HL-60/S4 (cell line): ENCODE measurements around the gene RPS19.

Source experiments
- in situ Hi-C: fragments of 300-500 bp; cut with MboI; formaldehyde crosslinking; loops from 2 replicates; pipeline ENCODE4 v1.14.3; 2022; ENCODE audit warnings: low sequenced_read_pairs

Gene RPS19

DNA sequence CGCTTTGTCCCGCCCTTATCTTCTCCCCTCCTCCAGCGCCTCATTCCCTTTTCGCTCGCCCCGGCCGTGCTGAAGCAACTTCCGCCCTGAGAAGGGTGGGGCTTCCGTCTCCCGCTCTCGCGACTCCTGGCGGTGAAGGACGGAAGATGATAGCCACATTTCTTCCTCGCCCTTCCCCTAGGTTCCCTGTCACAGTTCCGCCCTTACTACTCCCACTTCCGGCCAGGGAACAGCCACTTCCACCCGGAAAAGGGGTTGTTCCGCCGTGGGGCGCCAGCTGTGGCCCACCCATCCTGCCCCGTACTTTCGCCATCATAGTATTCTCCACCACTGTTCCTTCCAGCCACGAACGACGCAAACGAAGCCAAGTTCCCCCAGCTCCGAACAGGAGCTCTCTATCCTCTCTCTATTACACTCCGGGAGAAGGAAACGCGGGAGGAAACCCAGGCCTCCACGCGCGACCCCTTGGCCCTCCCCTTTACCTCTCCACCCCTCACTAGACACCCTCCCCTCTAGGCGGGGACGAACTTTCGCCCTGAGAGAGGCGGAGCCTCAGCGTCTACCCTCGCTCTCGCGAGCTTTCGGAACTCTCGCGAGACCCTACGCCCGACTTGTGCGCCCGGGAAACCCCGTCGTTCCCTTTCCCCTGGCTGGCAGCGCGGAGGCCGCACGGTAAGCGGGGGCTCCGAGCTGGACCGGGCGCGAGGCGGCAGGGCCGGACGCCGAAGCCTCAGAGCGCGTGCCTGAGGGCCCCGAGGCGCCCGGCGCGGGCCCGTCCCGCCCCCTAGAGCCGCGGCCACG is at the start of gene RPS19:
RPS19 (plus strand) TSS at position 638 of the 801 bp plus-strand sequence. CDS start 520 bp downstream, outside the sequence.
- in situ Hi-C loops: loop anchor here (5.0 kb wide), 1 partner anchor 87 kb away; no protein-coding TSS in a partner anchor

- in situ Hi-C loops: no loop called here
Measured at GRCh38 chr19:41810301-41810700, 49.8 kb upstream of the RPS19 start.

DNA sequence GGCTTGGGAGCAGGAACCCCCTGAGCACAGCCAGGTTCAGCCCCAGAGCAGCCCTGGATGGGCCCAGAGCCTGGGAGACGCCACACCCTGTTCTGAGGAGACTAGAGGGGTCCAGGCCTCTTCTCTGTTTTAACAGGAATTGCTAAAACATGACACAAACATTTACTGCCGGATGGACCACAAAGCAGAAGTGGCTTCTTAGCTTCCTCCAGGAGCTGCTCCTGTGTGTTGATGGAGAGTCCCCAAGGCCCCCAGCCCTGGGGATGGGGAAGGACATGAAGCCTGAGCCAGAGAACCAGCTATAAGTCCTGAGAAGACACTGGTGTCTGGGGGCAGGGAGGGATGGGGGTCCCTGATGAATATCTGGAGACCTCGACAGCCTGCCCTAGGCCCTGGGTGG is 49.0 kb upstream of the RPS19 start:
- in situ Hi-C loops: no loop called here

DNA sequence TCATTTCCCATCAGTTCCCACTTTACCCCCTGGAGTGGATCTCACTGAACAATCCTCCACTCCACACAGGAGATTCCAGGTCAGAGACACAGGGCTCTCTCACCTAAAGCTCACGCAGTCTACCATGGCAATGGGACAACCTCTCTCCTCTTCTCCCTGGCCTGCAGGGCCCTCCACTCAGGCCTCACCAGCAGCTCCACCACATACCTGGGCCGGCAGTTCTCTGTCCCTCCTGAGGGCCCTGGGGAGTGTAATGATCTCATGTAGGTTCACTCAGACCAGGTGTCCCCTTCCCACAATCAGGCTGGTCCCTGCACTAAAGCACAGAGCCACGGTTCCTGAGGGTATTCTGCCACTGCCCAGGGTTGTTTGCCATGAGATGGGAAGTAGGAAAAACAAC is 48.1 kb upstream of the RPS19 start:
- in situ Hi-C loops: no loop called here

DNA sequence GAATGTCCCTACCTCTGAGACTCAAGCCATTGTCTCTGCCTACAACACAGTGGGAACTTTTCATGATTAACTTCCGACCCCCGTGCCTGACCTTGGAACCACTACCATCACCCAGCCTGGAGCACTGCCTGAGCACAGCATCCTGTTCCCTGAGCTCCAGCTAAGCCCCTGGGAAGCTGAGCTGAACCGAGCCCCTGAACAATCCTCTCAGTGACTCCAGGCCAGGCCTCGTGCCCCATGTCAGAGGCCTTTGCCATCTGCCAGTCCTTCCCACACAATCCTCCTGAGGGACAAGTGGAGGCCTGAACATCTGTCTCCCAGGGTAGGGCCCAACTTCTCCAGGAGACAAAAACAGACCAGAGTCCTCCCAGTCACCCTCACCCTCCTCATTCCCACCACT is 46.1 kb upstream of the RPS19 start:
- in situ Hi-C loops: no loop called here

GRCh38 chr19:41815301-41815700 is 44.8 kb upstream of the RPS19 start:
- in situ Hi-C loops: no loop called here

DNA sequence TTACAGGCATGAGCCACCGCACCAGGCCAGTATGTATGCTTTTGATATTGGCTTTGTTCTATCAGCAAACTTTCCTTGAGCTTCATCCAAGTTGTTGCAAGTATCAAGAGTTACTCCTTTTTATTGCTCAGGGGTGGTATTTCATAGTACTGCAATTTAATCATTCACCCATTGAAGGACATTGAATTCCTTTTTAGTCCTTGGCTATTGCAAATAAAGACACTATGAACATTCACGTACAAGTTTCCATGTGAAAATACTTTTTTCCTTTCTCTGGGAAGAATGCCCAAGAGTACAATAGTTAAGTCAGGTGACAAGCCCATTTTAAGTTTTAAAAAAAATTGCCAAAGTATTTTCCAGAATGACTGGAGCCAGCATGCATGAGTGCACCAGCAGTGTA is 43.3 kb upstream of the RPS19 start:
- in situ Hi-C loops: no loop called here

DNA sequence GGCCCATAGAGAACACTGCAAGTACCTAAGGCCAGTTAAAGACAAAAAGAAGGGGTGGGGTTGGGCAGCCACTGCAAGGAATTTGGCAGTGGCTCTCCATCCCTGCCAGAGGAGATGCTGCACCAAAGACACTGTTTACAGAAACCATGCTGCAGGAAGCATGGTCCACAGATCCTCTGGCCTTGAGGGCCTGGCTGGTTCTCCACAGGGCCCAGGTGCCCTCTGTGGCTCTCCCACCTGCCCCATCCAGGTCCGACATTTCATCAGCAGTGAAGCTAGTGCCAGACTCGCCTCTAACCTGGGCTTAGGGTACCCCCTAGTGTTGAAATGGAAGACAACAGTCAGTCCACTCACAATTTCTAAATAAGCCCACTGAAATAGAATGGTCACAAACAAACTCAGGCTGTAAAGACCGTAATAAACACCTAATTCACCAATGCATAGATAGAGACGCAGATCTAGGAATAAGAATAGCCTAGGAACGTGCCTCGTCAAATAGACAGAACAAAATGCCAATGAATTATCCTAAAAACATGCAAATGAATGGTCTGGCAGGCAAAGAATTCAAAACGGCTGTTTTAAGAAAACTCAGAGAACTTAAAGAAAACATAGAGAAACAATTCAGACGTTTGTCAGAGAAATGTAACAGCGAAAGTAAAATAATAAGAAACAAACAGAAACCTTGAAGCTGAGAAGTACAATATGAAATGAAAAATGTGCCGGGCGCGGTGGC is 38.9 kb upstream of the RPS19 start:
- in situ Hi-C loops: no loop called here

DNA sequence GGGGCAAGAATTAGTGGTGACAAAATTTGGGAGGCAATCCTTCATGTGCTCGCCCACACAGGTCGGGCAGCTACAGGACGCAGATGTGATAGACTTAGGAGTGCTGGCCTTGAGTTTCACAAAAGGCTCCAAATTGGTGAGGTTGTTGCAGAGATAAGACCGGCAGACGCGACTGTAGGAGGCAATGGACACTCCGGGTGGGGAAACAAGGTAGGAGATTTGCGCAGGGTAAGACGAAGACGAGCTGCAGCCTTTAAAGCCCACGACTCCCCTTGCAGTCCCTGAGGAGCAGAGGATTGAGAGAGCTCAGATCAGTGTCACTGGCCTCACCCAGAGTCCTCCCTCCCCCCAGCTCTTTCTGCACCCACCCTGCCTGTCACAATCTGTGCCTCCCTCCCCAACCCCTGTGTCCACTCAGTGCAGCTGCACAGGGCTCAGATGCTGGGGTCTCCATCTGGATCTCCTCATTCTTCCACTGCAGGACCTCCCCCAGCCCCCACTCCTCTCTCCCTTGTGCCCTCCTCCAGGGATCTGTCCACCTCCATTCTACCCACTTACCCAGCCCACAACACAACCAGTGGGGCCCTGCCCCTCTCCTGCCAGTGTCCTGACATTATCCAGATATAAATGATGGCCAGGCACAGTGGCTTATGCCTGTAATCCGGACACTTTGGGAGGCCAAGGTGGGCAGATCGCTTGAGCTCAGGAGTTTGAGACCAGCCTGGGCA is 21.9 kb upstream of the RPS19 start:
- in situ Hi-C loops: no loop called here

DNA sequence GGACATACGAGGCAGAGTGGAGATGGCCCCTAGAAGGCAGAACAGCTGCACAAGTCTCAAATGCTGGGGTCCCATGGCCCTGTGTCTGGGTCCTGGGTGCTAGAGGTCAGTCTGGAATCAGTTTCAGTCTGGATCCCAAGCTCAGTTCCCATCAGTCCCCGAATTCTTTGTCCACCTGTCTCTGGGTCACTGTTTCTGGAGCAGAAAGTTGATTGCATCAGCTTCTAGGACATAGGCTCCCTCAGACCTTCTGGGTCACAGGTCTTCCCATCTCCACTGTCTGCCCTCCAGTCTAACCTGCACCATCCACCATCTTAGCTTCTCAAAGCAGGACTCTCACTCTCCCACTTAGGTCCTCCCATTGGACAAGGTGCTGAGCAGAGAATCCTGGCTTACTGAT is 20.8 kb upstream of the RPS19 start:
- in situ Hi-C loops: no loop called here

DNA sequence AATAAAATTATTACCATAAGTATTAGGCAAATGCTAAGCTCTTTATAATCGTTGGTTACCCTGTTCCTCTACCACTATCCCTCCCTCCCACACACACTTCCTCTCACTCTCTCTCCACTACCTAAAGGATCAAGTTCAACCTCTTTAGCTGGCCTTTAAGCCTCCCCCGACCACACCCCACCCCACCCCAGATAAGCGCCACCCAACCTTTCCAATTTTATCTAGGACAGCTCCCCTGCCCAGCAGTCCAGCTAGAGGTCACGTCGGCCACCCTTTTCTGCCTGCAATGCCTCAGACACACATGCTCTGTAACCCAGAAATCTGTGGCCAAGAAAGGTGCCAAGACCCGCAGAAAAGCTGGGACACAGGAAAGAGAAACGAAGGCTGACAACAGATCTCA is 16.7 kb upstream of the RPS19 start:
- in situ Hi-C loops: no loop called here

DNA sequence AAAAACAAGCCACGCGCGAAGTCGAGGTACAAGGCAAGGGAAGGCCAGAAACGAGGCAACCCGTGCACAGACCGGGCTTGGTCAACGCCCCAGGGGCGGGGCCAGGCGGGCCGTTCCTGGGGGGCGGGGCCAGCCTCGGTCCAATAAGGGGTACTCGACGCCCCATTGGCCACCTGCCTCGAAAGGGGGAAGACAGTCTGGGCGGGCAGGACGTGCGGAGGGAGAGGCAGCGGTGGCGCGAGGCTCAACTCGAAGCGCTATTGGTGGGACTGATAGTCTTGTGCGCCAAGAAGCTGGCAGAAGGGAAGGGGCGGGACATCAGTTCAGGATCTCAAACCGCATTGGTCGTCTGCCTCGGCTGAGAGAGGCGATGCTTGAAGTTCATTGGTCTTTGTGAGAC is 15.5 kb upstream of the RPS19 start, which contains the start of gene LYPD4:
LYPD4 (minus strand) TSS at position 83 of the 400 bp plus-strand sequence. CDS start 5,398 bp downstream, outside the sequence.
- in situ Hi-C loops: no loop called here

- in situ Hi-C loops: no loop called here
Measured at GRCh38 chr19:41845001-41845050, 15.2 kb upstream of the RPS19 start, which contains the start of gene DMRTC2. Gene DMRTC2, plus strand, starts transcription at chr19:41845042. Its CDS starts 2,387 bp downstream, at chr19:41847429.

DNA sequence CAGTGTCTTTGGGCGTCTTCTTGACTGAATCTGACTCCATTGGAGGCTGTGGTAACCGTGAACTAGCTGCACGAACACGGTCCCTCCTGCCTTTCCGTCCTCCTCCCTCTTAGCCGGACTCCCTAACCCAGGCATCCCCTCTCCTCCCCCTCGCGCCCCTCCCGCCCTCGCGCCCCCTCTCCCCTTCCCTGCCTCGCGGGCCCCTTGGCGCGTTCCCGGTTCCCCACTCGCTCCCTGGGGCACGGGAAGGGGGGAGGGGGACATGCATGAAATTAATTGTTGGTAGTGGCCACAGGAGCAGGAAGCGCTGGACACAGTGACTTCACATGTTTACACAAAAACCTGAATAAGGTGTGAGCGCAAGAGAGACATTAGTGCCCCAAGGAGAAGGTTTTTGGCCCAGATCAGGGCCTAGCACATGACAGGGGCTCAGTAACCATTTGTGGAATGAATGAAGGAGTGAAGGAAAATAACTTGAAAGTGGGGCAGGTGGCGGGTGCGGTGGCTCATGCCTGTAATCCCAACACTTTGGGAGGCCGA is 14.9 kb upstream of the RPS19 start:
- in situ Hi-C loops: no loop called here

DNA sequence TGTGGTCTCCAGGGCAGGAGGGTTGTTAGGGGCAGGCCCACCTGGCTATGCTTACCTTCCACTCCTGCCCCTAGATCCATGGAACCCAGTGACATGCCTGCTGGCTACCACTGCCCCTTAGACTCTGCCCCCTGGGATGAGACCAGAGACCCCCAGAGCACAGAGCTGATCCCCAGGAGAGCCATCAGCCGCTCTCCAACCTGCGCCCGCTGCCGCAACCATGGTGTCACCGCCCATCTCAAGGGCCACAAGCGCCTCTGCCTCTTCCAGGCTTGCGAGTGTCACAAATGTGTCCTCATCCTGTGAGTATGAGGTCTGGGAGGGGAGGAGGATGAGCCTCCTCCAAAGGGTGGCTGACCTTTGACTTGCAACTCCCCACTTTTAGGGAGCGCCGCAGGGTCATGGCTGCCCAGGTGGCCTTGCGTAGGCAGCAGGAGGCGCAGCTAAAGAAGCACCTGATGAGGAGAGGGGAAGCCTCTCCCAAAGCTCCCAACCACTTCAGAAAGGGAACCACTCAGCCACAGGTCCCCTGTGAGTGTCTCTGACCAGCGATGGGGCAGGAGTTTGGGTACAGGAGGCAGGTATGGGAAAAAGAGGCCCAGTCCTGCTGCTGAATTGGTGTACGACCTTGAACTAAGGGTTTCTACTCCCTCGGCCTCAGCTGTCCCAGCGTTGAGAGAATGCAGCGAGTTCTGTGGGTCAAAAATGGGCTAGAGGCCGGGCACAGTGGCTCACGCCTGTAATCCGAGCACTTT is 12.5 kb upstream of the RPS19 start:
- in situ Hi-C loops: no loop called here

DNA sequence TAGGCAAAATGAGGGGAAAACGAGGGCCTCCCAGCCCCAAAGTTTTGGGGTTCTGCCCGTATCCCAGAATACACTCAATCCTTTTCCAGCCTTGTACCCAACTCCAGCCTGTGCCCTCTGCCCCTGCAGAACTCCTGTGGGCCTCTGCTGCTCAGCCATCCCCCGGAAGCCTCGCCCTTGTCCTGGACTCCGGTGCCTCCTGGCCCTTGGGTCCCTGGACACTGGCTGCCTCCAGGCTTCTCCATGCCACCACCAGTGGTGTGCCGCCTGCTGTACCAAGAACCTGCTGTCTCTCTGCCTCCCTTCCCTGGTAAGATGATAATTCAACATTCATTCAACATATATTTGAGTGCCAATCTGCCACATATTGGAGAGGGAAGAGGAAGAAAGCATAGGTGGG is 11.4 kb upstream of the RPS19 start:
- in situ Hi-C loops: no loop called here

- in situ Hi-C loops: no loop called here
Measured at GRCh38 chr19:41849067-41849466, 11.0 kb upstream of the RPS19 start.

DNA sequence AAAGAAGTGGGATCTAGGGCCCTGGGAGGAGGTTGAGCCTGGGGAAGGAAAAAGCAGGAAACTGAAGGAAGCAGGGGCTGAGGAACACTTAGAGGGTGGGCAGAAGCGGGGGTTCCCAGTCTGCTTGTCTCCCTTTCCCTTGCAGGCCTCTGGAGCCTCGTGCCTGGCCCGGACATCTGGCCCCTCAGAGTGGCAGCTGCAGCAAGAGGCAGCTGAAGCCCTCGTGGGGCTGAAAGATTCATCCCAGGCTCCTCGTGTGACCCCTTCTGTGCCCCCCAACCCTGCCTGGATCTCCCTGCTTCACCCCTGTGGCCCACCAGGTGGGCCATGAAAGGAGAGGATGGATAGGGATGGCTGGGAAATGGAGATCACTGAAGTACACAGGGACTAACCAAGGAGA is 9.7 kb upstream of the RPS19 start:
- in situ Hi-C loops: no loop called here

- in situ Hi-C loops: no loop called here
Measured at GRCh38 chr19:41851456-41851855, 8.6 kb upstream of the RPS19 start.

DNA sequence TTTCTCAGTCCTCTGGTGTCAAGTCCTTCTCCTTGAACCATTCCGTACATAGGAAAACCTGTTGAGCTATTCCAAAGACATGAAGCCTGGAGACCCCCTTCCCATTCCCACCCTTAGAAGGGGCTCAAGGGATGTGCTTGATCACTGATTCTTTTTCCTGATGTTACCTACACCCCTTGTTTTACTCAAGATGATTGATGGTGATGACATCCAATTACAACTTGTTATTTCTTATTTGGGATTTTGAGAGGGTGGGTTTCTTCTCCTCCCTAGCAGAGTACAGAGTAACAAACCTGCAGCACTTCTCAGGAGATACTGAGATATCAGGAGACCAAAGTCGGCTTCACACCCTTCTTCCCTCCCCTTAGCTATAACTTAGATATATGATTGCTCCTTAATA is 6.7 kb upstream of the RPS19 start:
- in situ Hi-C loops: no loop called here

DNA sequence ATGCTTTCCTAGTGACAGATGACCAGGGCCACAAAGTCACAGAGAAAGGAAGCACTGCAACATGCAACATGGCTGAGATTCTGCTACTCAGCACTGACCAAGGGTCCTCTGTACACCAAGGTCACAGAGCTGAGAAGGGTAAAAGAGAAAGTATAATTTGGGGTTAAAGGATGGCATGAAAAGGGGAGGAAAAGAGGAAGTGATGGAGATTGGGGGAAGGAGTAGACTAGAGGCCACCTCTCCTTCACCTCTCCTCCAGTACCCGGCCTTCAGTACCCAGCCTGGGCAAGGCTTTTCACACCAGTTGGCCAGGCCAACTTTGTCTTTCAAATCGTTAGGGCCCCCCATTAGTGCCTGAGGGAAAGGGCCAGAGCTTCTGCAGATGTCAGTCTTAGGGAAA is 6.3 kb upstream of the RPS19 start:
- in situ Hi-C loops: no loop called here
